MM.1S (cell line): ENCODE results near the gene DUSP8.
"Not testable (repeated sequence)": the region's sequence is repeated elsewhere in the genome, so short reads cannot be mapped to it uniquely, and the experiment has no call there.

Source experiments
- DNase-seq: peaks from one replicate; pipeline ENCODE4 v3.0.0-alpha.2; 2015
- H2AFZ ChIP-seq: fragments of 300-600 bp; sonication (generic); 2 replicates; pipeline ENCODE4 v1.6.0; 2016; ENCODE audit warnings: antibody characterized with exemption, low read length
- H3F3A ChIP-seq: fragments of 300-600 bp; sonication (generic); 2 replicates; pipeline ENCODE4 v1.6.1; 2016; ENCODE audit warnings: mild to moderate bottlenecking, antibody characterized with exemption, low read length, moderate library complexity, mixed read lengths; ENCODE audit not compliant: insufficient read depth
- H3K27ac ChIP-seq: fragments of 300-600 bp; sonication (generic); 2 replicates; pipeline ENCODE4 v1.5.1; 2016; ENCODE audit warnings: mild to moderate bottlenecking, low read length
- H3K27me3 ChIP-seq: fragments of 300-600 bp; sonication (generic); replicated peaks from 2 replicates; pipeline ENCODE4 v1.6.0; 2016; ENCODE audit warnings: low read length; ENCODE audit not compliant: insufficient read depth
- H3K36me3 ChIP-seq: fragments of 300-600 bp; sonication (generic); replicated peaks from 2 replicates; pipeline ENCODE4 v1.6.1; 2016; ENCODE audit warnings: mild to moderate bottlenecking, low read length, mixed read lengths; ENCODE audit not compliant: insufficient read depth
- H3K4me1 ChIP-seq: fragments of 300-600 bp; sonication (generic); 2 replicates; pipeline ENCODE4 v1.6.1; 2016; ENCODE audit warnings: low read length, mixed read lengths
- H3K4me2 ChIP-seq: fragments of 300-600 bp; sonication (generic); 2 replicates; pipeline ENCODE4 v1.6.0; 2016; ENCODE audit warnings: low read depth, low read length
- H3K4me3 ChIP-seq: fragments of 300-600 bp; sonication (generic); 2 replicates; pipeline ENCODE4 v1.5.1; 2016; ENCODE audit warnings: low read length, mixed read lengths
- H3K79me2 ChIP-seq: fragments of 300-600 bp; sonication (generic); 2 replicates; pipeline ENCODE4 v1.6.1; 2016; ENCODE audit warnings: mixed run types, low read length, mixed read lengths
- H3K9ac ChIP-seq: fragments of 300-600 bp; sonication (generic); 2 replicates; pipeline ENCODE4 v1.6.1; 2016; ENCODE audit warnings: low read length, mixed read lengths
- H3K9me2 ChIP-seq: fragments of 300-600 bp; sonication (generic); replicated peaks from 2 replicates; pipeline ENCODE4 v1.6.1; 2016; ENCODE audit warnings: mild to moderate bottlenecking, low read length, mixed read lengths; ENCODE audit not compliant: insufficient read depth
- H3K9me3 ChIP-seq: fragments of 300-600 bp; sonication (generic); replicated peaks from 2 replicates; pipeline ENCODE4 v1.6.1; 2016; ENCODE audit warnings: mild to moderate bottlenecking, low read length, mixed read lengths; ENCODE audit not compliant: insufficient read depth
- H4K20me1 ChIP-seq: fragments of 300-600 bp; sonication (generic); 2 replicates; pipeline ENCODE4 v1.6.1; 2016; ENCODE audit warnings: mild to moderate bottlenecking, low read length, moderate library complexity, mixed read lengths; ENCODE audit not compliant: insufficient read depth
- CTCF ChIP-seq: fragments of 300-600 bp; sonication (generic); IDR thresholded peaks from 2 replicates; pipeline ENCODE4 v1.5.1; 2016; ENCODE audit warnings: antibody characterized with exemption, low read length, mixed read lengths
- EZH2 ChIP-seq: fragments of 300-600 bp; sonication (generic); optimal IDR thresholded peaks from 2 replicates; pipeline ENCODE3; 2017; ENCODE audit warnings: low read depth, mild to moderate bottlenecking, antibody characterized with exemption, low read length, mixed read lengths
- EZH2phosphoT487 ChIP-seq: fragments of 300-600 bp; sonication (generic); IDR thresholded peaks from 2 replicates; pipeline ENCODE4 v1.6.1; 2018; ENCODE audit warnings: antibody characterized with exemption, low read length

DUSP8 gene

GRCh38 chr11:1576825-1577224 is 4.8 kb upstream of the DUSP8 start:
- no peak for DNase-seq
- peaks cover 89% of the 10 kb centered on the region for H3K27me3 ChIP-seq
- H3K9me2 ChIP-seq, result no peaks in the 10 kb centered on the region
- H3K27ac ChIP-seq, result no peak overlapping the region
- no peaks in the 10 kb centered on the region for H3K9me3 ChIP-seq
- H4K20me1 ChIP-seq, result no peaks in the 10 kb centered on the region
- H3K9ac ChIP-seq, result no peak overlapping the region
- no peaks in the 10 kb centered on the region for H3K36me3 ChIP-seq
- no peaks in the 10 kb centered on the region for H3K79me2 ChIP-seq
- no peak overlapping the region for H3K4me3 ChIP-seq
- TF ChIP-seq EZH2 (no peak), CTCF (no peak), EZH2phosphoT487 (no peak)
- H3F3A ChIP-seq, result 0 out of 2 replicates have a peak, but pooled peaks cover 3% of the 10 kb centered on the region
- no peaks in the 10 kb centered on the region for H3K4me1 ChIP-seq
- H2AFZ ChIP-seq, result no peak overlapping the region
- H3K4me2 ChIP-seq, result no peak overlapping the region

GRCh38 chr11:1575756-1576155 is 3.7 kb upstream of the DUSP8 start:
- not testable (repeated sequence) for H3K27ac ChIP-seq, H3F3A ChIP-seq, H3K36me3 ChIP-seq, H2AFZ ChIP-seq, H3K9ac ChIP-seq, H3K4me1 ChIP-seq, H4K20me1 ChIP-seq, DNase-seq, H3K4me2 ChIP-seq, H3K79me2 ChIP-seq, H3K4me3 ChIP-seq, H3K9me3 ChIP-seq, H3K9me2 ChIP-seq
- H3K27me3 ChIP-seq, result peaks cover 89% of the 10 kb centered on the region

- H3K27me3 ChIP-seq, result peaks cover 89% of the 10 kb centered on the region
- no peak overlapping the region for H3K9ac ChIP-seq
- H3K36me3 ChIP-seq, result no peaks in the 10 kb centered on the region
- H3K4me1 ChIP-seq, result no peaks in the 10 kb centered on the region
- no peak overlapping the region for H3K4me2 ChIP-seq
- H3K79me2 ChIP-seq, result no peaks in the 10 kb centered on the region
- no peak overlapping the region for H2AFZ ChIP-seq
- no peak overlapping the region for H3K27ac ChIP-seq
- H3K4me3 ChIP-seq, result no peak overlapping the region
- H3F3A ChIP-seq, result 0 out of 2 replicates have a peak, but pooled peaks cover 3% of the 10 kb centered on the region
- no peak for TF ChIP-seq EZH2
- no peak for TF ChIP-seq EZH2phosphoT487
- no peak for TF ChIP-seq CTCF
- H3K9me3 ChIP-seq, result no peaks in the 10 kb centered on the region
- DNase-seq, result no peak
- H3K9me2 ChIP-seq, result no peaks in the 10 kb centered on the region
- H4K20me1 ChIP-seq, result no peaks in the 10 kb centered on the region
Measured at GRCh38 chr11:1574933-1575242, 2.8 kb upstream of the DUSP8 start.

GRCh38 chr11:1574238-1574932 is 2.3 kb upstream of the DUSP8 start:
- no peak overlapping the region for H3K27ac ChIP-seq
- peak overlapping the region; percentile 66 for H2AFZ ChIP-seq
- 0 out of 2 replicates have a peak, but pooled peaks cover 3% of the 10 kb centered on the region for H3F3A ChIP-seq
- no peaks in the 10 kb centered on the region for H3K36me3 ChIP-seq
- peak overlapping the region; percentile 47; the same call in 1 of the 2 replicates for H3K4me3 ChIP-seq
- H3K9ac ChIP-seq, result no peak overlapping the region
- no peaks in the 10 kb centered on the region for H3K9me3 ChIP-seq
- H3K4me1 ChIP-seq, result no peaks in the 10 kb centered on the region
- no peaks in the 10 kb centered on the region for H4K20me1 ChIP-seq
- no peaks in the 10 kb centered on the region for H3K9me2 ChIP-seq
- H3K79me2 ChIP-seq, result no peaks in the 10 kb centered on the region
- H3K4me2 ChIP-seq, result peak overlapping the region; percentile 96
- TF ChIP-seq CTCF (peak; percentile 54), EZH2phosphoT487 (no peak)
- peak; percentile 58 for DNase-seq
- H3K27me3 ChIP-seq, result peaks cover 88% of the 10 kb centered on the region
